ENCODE results near the gene POLR2I.
"Not testable (repeated sequence)": the region's sequence is repeated elsewhere in the genome, so short reads cannot be mapped to it uniquely, and the experiment has no call there.

The POLR2I gene

GRCh38 chr19:36099166-36099785, 15.4 kb downstream of the POLR2I start:
- DNase-seq: no peak

- no peak for DNase-seq
These were observed 17.6 kb downstream of the POLR2I start for GRCh38 chr19:36097036-36097435.

GRCh38 chr19:36093687-36094086, 21.0 kb downstream of the POLR2I start:
- no peak for DNase-seq

GRCh38 chr19:36093146-36093662, 21.5 kb downstream of the POLR2I start:
- no peak for DNase-seq

- no peak for DNase-seq
These were observed 22.1 kb downstream of the POLR2I start for GRCh38 chr19:36092566-36092965.

GRCh38 chr19:36090910-36091695, 23.6 kb downstream of the POLR2I start:
- DNase-seq: no peak

GRCh38 chr19:36089847-36090246, 24.8 kb downstream of the POLR2I start:
- no peak for DNase-seq

GRCh38 chr19:36086326-36086725, 28.3 kb downstream of the POLR2I start:
- no peak for DNase-seq

GRCh38 chr19:36084231-36085009, 30.3 kb downstream of the POLR2I start:
- DNase-seq: no peak

GRCh38 chr19:36082916-36083315, 31.8 kb downstream of the POLR2I start:
- DNase-seq: no peak

- no peak for DNase-seq
These were observed 32.8 kb downstream of the POLR2I start for GRCh38 chr19:36081894-36082293.

GRCh38 chr19:36081385-36081784, 33.3 kb downstream of the POLR2I start:
- DNase-seq: no peak

- DNase-seq: no peak
These were observed 35.2 kb downstream of the POLR2I start for GRCh38 chr19:36079389-36079945.

- no peak for DNase-seq
These were observed 41.4 kb downstream of the POLR2I start for GRCh38 chr19:36073121-36073876.

GRCh38 chr19:36072081-36072480, 42.6 kb downstream of the POLR2I start:
- no peak for DNase-seq

GRCh38 chr19:36068810-36069499, 45.7 kb downstream of the POLR2I start:
- not testable (repeated sequence) for DNase-seq

GRCh38 chr19:36067681-36068080, 47.0 kb downstream of the POLR2I start:
- DNase-seq: no peak

GRCh38 chr19:36064826-36065225, 49.8 kb downstream of the POLR2I start:
- DNase-seq: no peak

Data from activated CD4-positive, alpha-beta T cell treated with anti-CD3 and anti-CD28 coated beads, Interleukin-2, amount 50 U/mL, for 4 hours (primary cell).